Activated T-helper 9 cell treated with anti-CD3 and anti-CD28 coated beads, Interleukin-2, amount 50 U/mL, for 16 hours (primary cell): ENCODE data around the gene RAB6A.
"Not testable (repeated sequence)": the region's sequence is repeated elsewhere in the genome, so short reads cannot be mapped to it uniquely, and the experiment has no call there.

Source experiments
- DNase-seq: peaks from one replicate; pipeline ENCODE4 v3.0.0-alpha.2; 2020; ENCODE audit warnings: low read depth

RAB6A gene

DNA sequence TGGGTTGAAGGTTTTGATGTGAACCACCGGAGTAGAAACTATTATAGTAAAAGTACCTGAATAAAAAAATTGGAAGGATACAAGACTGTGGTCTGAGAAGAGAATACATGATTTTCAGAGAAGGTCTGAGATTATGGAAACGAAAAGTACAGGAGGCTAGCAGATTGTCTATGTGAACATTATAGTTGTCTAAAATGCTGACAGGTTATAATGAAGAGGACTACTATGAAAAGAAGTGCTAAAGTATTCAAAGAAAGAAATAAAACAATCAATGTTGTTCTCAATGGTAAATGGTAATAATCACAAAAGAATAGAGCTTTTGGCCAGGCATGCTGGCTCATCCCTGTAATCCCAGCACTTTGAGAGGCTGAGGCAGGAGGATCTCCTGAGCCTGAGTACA lies 34.0 kb downstream of the RAB6A start:
- no peak for DNase-seq

DNA sequence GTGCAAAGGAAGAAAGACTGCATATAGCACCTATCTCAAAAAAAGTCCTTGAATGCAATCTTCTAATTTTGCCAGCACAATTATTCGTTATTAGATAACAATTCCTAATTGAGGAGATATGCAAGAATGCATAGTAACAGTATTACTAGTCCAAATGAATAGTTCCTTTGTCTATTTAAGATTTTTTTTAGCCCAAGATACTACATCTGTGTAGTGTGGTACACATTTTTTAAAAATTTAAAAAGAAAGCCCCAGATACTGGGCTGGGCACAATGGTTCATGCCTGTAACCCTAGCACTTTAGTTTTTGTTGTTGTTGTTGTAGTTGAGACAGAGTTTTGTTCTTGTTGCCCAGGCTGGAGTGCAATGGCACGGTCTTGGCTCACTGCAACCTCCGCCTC lies 43.7 kb downstream of the RAB6A start:
- DNase-seq = no peak

DNA sequence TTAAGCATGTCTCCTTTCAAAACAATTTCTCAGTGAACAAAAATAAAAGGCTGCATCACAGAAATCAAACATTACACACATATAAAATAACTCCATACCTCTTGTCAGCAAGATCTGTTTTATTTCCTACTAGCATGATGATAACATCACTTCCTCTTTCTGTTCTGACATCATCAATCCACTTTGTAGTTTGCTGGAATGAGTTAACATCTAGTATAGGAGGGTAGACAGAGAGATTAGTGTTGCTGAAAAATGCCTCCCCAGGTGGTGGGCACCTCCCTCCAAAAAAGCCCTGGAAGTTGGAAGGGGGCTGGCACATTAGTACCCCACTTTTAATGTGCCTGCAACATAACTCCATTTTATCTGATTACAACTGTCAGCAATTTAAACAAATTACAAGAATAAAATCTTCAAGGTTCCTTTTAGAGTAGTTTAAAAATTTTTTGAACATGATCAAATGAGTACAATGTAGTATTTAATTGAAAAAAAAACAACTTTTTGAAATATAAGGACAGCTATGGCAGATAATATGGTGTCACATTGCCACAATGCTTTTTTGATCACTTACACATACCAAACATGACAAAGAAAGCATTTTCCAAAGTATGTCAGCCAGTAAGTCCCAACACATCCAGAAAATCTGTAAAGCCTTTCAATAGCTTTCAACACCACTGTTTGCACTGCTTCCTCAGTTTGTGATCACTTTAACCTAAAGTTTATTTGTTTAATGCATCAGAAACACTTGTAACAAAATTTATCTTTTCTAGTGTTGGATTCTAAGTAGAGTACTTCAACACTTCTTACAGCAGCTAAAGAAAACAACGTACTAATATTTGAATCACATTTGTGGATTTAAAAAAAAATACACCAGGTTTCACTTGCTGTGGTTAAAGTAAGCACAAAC lies 44.5 kb downstream of the RAB6A start:
- DNase-seq = no peak

DNA sequence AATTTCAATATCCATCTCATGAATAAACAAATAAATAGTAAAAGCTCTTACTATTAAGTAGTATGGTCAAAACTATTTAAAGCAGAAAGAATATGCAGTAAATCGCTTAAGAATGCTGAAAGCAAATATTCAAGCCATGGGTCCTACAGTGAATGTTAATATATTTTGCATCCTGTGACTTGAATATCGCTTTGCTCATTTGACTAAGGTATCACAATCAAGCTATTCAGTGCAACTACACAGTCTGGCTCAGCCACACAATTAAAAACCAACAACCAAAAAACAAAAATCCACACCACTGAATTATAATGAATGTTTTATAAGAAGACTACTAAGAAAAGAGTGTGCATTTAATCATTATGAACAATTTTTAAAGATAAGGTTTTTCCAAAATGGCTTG lies 45.3 kb downstream of the RAB6A start:
- no peak for DNase-seq

DNA sequence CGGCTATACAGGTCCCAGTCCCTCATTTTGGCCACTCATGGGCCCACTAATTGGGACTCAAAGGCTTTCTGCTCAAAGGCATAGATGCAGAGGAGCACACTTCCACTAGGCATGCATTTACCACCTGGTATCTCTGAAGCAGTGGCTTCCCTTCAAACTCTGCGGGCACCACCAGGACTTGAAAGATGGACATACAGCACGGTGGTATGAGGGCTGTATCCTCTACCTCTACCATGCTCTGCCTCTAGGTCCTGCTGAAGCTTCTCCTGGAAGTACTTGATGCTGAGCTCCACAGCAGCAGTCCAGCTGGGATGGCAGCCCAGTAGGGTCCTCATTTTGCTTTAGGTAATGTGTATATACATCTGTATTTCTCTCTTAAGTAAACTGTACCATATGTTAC lies 49.9 kb downstream of the RAB6A start:
- DNase-seq = no peak

DNA sequence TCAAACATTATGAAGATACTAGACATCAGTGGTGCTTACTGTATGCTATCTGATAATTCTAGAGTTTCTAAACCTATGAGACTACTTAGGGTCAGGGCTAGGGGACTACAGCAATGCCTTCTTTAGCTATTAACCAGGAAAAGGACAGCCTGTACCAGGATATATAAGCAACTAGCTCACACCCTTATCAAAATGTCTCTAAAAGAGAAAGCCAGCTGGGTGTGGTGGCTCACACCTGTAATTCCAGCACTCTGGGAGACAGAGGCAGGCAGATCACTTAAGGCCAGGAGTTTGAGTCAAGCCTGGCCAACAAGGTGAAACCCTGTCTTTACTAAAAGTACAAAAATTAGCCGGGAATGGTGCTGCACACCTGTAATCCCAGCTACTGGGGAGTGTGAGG lies 55.8 kb downstream of the RAB6A start:
- no peak for DNase-seq

DNA sequence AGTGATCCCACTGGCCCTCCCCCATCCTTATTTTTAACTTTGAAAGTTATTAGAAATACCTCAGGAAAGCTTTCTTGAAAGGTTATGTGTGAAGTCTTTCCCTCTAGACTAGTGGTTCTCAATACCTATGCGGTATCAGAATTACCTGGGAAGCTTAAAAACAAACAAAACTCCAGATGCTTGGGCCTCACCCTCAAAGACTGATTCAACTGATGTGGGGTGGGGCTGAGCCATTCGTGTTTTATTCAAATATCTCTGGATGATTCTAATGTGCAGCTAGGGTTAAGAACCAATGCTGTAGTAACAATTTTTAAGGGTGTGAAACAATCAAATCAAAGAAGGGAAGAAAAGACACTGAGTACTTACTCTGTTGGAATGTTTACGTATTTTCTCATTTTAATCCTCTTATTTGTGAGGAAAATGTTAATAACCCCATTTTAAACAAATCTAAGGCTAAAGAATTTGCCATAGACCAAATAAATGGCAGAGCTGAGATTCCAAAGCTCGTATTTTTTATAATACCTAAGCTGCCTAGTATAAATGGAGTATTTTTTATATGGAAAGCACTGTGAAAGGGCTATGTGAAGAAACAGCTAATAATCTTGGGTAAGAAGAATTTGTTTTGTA lies 66.9 kb downstream of the RAB6A start:
- no peak for DNase-seq

DNA sequence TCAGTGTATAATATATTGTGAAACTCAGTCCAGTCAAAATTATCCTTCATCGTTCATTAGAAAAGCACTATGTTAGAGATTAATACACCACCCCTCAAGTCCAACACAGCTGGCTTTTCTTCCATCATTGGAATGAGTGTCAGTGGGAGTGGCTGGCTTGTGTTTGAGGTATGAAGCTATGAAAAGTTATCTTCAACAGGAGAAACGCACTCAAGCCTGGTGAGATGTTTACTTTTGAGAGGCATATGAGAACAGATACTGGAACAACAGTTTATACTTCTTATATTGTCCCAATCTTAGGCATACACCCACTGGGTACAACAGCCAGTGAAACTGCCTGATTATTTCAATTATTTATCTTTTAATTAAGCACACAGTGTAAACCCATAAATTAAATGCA lies 80.2 kb downstream of the RAB6A start:
- no peak for DNase-seq

DNA sequence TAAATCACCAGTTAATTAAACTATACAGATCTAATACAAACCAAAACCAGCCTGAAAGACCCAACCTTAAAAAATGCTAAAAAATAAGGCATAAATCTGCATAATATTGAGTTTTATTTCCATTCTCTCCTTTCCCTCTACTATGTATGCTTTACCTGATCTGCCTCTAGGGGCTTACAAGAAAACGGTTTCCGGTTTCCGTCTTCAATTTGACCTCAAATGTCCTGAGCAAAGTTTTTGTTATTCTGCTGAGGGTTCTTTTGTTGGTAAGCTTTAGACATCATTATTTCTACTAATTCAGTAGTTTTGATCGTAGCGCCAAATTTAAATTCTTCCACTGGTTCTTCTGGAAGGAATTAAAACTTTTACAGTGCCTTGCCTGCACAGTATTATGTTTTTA lies 84.3 kb downstream of the RAB6A start:
- DNase-seq = not testable (repeated sequence)

DNA sequence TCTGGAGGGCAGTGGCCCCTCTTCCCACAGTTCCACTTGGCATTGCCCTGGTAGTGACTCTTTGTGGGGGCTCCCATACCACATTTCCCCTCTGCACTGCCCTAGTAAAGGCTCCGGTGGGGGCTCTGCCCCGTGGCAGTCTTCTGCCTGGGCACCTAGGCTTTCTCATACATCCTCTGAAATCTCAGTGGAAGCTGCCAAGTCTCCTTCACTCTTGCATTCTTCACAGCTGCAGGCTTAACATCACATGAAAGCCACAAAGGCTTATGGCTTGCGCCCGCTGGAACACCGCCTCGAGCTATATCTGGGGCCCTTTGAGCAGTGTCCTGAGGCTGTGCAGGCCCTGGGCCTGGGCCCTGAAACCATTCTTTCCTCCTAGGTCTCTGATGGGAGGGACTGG lies 89.2 kb downstream of the RAB6A start:
- DNase-seq = no peak

DNA sequence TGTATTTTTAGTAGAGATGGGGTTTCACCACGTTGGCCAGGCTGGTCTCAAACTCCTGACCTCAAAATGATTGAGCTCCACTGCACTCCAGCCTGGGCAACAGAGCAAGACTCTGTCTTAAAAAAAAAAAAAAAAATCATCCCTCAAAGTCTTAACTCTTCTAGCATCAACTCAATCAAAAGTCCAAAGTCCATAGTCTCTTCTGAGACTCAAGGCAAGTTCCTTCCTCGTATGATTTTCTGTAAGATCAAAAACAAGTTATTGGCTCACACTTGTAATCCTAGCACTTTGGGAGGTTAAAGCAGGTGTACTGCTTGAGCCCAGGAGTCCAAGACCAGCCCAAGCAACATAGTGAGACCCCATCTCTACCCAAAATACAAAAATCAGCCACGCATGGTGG lies 90.1 kb downstream of the RAB6A start:
- DNase-seq = no peak

DNA sequence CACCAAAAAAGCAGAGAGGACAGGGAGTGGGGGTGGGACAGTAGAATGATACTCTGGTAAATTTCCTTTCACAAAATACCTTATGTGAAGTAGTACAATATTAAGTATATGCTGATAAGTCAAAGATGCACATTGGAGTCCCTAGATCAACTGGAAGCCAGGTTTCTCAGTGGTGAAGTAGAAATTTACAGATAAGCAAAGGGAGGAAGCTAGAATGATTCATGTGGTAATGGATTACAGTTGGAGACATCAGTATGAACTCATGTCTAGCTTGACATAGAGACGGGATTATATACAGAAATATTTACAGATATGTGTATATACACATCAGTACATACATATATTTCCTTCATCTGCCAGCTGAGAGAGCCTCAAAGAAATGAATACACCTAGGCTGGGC lies 93.0 kb downstream of the RAB6A start:
- DNase-seq = no peak

DNA sequence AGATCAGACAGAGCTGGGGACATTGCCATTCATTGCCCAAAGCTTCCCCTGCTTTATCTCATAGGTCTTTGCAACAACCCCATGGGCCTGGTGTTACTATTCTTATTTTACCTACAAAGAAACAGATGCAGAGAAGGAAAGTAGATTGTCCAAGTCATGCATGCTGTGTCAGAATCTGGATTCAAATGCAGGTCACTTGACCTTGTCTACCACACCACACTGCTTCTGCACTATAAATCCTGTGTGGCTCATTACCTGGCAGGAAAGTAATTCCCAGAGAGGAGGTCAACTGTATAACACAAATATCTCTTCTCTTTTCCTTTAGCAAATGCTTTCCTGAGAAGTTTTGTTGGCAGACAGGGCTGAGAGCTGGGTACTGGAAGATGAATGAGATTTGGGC lies 96.0 kb downstream of the RAB6A start:
- DNase-seq = no peak

DNA sequence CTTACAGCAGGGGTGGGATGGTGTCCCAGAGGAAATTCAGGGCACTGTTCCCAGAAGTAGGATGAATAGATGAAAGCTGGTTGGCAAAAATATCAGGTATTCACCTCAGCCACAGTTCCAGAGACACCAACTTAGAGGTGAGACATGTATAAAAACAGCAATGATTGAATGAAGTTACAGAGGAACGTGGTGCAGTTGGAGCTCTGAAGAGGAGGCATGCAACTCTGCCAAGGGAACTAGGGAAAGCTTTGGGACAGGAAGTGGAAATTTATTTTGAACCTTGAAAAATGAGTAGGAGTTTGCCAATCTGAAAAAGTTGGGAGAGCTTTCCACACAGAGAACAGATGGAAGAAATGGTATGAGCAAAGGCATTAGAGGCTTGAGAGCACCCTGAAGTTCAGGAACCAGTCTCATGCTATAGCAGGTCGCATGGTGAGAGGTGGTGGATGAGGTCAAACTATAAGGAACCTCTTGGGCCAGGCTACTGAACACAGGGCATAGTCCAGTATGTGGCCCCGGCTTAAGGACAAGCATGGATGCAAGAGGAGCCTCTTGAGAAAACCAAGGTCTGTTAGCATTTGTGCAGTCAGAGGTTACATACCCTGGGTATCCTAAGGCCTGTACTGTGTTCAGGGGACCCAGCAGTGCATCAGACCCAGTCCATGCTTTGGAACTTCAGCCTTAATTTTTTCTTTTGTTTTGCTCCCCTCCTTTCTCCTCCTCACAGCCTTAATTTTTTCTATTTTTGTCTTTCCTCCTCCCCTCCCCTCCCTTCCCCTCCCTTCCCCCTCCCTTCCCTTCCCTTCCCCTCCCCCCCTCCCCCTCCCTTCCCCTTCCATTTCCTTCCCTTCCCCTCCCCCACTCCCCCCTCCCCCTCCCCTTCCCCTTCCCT lies 97.0 kb downstream of the RAB6A start:
- no peak for DNase-seq

DNA sequence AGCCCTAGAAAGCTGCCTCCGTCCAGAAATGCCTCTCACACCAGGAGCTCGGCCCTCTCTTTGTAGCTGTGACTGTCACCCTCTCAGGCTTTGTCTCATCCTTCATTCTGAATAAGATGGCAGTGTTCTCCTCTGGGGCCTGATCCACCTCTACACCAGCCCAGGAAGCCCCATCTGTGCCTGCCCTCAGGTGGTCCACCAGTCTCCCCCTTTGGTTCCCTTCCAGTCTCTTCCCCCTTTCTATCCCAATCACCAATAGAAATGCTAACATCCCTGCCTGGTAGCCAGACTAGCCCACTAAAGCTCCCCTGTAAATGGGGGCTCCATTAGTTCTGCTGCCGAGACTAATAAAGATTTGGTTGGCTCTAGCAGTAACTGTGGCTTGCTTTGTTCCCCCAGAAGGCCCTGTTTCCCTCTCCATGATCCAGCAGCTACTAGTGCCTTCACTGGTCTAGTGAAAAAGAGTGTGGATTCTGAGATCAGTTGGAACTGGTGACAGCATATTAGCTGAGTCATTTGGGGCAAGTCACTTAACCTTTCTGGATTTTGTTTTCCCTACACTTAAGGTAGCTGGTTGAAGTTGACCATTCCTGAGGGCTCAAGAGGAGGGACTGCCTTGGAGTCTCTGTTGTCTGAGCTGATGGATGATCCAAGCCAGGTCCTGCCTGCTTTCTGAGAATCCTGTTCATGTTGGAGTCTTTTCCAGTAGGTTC lies 98.3 kb downstream of the RAB6A start:
- DNase-seq = no peak

DNA sequence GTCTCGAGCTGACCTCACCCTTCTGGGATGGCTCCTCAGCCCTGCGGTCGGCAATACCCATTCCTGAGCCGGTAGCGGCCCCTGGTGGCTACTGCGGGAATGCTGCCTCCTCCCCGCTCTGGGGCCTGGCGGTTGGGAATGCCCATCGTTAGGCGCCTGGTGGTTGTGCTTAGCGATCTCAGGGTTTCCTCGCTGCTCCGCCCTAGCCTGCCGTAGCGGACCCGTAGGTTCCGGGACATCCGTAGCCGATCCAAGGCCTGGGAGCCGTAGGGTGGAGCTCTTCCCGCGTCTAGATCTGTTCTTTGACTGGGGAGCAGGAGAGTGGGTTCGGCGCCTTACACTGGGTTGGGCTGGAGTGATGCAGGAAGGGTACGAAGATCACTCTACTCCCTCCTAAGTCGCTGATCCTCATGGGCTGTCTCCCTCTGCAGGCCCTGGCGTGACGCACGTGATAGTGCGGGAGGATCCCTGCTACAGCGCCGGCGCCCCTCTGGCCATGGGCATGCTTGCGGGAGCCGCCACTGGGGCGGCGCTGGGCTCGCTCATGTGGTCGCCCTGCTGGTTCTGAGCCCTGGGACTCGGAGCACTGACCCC lies 99.7 kb downstream of the RAB6A start:
- DNase-seq = peak; percentile 76

DNA sequence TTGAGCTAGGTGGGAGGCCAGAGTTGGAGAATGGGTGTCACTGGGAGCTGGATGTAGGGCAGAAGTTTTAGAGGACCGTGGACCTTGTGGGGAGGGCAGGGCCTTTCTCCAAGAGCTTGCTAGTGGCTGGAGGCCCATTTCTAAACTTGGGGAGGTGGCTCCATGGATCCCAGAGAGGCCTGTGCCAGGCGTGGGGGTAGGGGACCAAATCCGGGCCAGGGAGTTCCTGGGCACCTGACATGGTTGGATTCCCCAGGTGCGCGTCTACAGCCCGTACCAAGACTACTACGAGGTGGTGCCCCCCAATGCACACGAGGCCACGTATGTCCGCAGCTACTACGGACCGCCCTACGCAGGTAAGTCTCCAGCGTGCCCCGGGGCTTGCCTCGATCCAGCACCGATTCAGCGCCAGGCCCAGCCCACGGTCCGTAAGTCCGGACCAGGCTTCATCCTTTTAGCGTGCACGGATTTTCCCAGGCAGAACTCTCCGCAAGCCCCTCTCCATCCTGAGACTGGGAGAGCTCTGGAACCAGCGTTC lies 100.3 kb downstream of the RAB6A start:
- DNase-seq = no peak

DNA sequence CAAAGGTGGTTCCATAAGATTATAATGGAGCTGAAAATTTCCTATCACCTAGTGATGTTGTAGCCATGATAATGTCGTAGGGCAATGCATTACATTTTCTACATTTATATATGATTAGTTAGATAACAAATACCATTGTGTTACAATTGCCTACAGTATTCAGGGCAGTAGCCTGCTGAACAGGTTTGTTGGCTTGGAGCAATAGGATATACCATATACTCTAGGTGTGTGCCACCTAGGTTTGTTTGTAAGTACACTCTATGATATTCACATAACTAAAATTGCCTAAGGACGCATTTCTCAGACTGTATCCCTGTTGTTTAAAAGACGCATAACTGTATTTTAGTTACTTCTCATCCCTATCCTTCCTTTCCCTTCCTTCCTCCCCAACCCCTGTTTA lies 100.9 kb downstream of the RAB6A start:
- DNase-seq = no peak

DNA sequence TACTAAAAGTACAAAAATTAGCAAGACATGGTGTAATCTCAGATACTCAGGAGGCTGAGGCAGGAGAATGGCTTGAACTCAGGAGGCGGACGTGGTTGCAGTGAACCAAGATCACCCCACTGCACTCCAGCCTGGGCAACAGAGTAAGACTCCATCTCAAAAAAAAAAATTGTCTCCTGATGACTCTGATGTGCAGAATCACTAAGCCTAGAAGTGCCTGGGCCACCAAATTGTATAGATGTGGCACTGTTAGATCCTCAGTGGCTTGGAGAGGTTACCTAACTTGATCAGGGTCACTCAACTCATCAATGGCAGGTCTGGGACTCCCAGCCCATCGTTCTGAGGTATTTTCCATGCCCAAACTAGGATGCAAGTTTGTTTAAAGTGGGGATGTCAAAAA lies 103.9 kb downstream of the RAB6A start:
- no peak for DNase-seq

DNA sequence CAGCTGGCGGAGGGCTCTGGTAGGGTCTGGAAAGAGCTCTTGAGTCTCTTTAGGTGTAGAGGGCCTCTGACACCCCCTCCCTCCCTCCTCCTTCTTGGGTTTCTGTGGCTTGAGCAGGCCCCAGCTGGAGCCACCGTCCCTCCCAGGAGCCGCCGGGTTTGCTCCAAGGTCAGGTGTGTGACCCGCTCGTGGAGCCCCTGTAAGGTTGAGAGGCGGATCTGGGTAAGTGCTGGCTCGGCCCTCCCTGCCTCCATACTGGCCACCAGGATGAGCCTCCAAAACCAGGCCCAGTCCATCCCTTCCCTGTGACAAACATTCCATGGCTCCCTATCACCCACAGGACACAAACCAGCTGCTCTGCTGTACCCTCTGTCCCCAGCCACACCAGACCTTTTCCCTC lies 105.2 kb downstream of the RAB6A start:
- DNase-seq = no peak

DNA sequence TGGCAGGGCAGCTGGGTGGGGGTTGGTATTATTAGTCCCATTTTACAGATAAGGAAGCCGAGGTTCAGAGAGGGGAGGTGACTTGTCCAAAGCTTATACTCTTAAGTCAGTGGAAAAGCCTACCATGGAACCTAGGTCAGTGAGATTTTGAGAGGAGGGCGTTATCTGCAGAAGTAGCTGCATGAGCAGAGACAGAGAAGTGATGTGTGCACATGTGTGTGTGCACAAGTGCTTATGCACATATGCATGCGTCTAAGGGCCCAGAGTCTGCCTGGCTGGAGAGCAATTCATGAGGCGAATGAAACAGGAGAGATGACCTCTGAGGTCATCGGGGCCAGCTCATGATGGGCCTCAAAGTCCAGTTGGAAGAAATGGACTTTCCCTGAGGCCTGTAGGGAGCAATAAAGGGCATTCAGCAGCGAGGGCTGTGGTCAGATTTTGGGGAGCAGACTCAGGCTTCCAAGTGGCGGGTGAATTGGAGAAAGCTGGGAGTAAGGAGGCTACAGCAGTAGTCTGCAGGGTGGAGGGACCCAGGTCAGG lies 106.3 kb downstream of the RAB6A start:
- no peak for DNase-seq
